Calu3 (cell line): ENCODE data around the gene CXXC1. TPM values are rescaled to one million over a fixed set of nuclear protein-coding genes. Genes with fewer than 3 reads are reported as not detected.
"Not testable (repeated sequence)": the region's sequence is repeated elsewhere in the genome, so short reads cannot be mapped to it uniquely, and the experiment has no call there.

Source experiments
- BruUV-seq: library from RNA; stranded (reverse); fragments of 400-500 nt; replicated peaks from 2 replicates; lab custom pipeline; 2021; lab: Mats Ljungman, UMichigan
- CTCF ChIA-PET: fragments of 300-600 bp; sonication (Branson Sonifier 250); formaldehyde crosslinking; loops from one replicate; lab custom pipeline; 2022; ENCODE audit warnings: antibody characterized with exemption; lab: Charles Lee
- DNase-seq: peaks from one replicate; pipeline ENCODE4 v3.0.0; 2022
- H3K27ac Mint-ChIP-seq: one replicate; pipeline ENCODE4 v1.8.0; 2022; ENCODE audit warnings: mixed read lengths; ENCODE audit not compliant: unreplicated experiment
- H3K27me3 Mint-ChIP-seq: one replicate; pipeline ENCODE4 v1.8.0; 2022; ENCODE audit warnings: mixed read lengths; ENCODE audit not compliant: unreplicated experiment
- H3K36me3 Mint-ChIP-seq: one replicate; pipeline ENCODE4 v1.8.0; 2022; ENCODE audit warnings: mild to moderate bottlenecking, moderate library complexity, mixed read lengths; ENCODE audit not compliant: insufficient read depth, unreplicated experiment
- H3K4me1 Mint-ChIP-seq: one replicate; pipeline ENCODE4 v1.8.0; 2022; ENCODE audit warnings: mild to moderate bottlenecking, low read depth, mixed read lengths; ENCODE audit not compliant: unreplicated experiment
- H3K4me3 Mint-ChIP-seq: one replicate; pipeline ENCODE4 v1.8.0; 2022; ENCODE audit warnings: mild to moderate bottlenecking, low read depth, moderate library complexity, mixed read lengths; ENCODE audit not compliant: unreplicated experiment
- H3K9me3 Mint-ChIP-seq: one replicate; pipeline ENCODE4 v1.8.0; 2022; ENCODE audit warnings: low read depth, mixed read lengths; ENCODE audit not compliant: unreplicated experiment
- CTCF ChIP-seq: fragments of 200-600 bp; IDR thresholded peaks from one replicate; pipeline ENCODE4 v1.8.0; 2022; ENCODE audit warnings: antibody characterized with exemption; ENCODE audit not compliant: unreplicated experiment
- intact Hi-C: fragments of 100-400 bp; cut with micrococcal nuclease; formaldehyde crosslinking; loops from one replicate; pipeline ENCODE4 v1.10.0; 2022; ENCODE audit not compliant: unreplicated experiment
- total RNA-seq: library from RNA; stranded (reverse); gene quantifications from 2 replicates; pipeline ENCODE4 v1.2.3, GENCODE V29; 2022

The CXXC1 gene
- total RNA-seq, 1 experiment from 2014 or later, result 75.1 TPM

GRCh38 chr18:50249576-50249975, 37.9 kb downstream of the CXXC1 start:
- no TSS peak for BruUV-seq
- H3K4me3 Mint-ChIP-seq, result no peak overlapping the region
- DNase-seq, result no peak

GRCh38 chr18:50247561-50247960, 39.9 kb downstream of the CXXC1 start:
- Mint-ChIP-seq H3K27me3 (no peaks in the 10 kb centered on the region), H3K4me3 (no peak overlapping the region), H3K36me3 (no peaks in the 10 kb centered on the region), H3K4me1 (no peaks in the 10 kb centered on the region), H3K9me3 (no peaks in the 10 kb centered on the region), H3K27ac (no peak overlapping the region)
- no peak for DNase-seq
- intact Hi-C loops, result no loop called here
- no peak for TF ChIP-seq CTCF
- CTCF ChIA-PET, result no interaction called here
- BruUV-seq, result no TSS peak

More at GRCh38 chr18:50249576-50249975, 37.9 kb downstream of the CXXC1 start:
- Mint-ChIP-seq H3K27ac (no peak overlapping the region), H3K27me3 (no peaks in the 10 kb centered on the region), H3K36me3 (no peaks in the 10 kb centered on the region), H3K4me1 (no peaks in the 10 kb centered on the region), H3K9me3 (no peaks in the 10 kb centered on the region)
- intact Hi-C loops, result no loop called here
- CTCF ChIA-PET, result no interaction called here
- no peak for TF ChIP-seq CTCF

GRCh38 chr18:50241768-50242167, 45.7 kb downstream of the CXXC1 start:
- not testable (repeated sequence) for BruUV-seq

DNA sequence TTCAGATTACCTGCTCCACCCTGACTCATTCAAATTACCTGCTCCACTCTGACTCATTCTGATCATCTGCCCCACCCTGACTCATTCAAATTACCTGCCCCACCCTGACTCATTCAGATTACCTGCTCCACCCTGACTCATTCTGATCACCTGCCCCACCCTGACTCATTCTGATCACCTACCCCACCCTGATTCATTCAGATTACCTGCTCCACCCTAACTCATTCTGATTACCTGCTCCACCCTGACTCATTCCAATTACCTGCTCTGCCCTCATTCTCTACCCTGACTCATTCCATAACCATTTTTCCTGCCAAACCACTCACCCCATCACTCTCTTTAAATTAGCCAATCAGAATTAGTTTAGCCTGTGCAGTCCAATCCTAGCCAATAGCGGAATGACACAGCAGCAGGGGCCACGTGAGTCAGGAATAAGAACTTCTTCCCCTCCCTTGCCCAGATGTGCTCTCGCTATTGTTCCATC, 47.4 kb downstream of the CXXC1 start:
- peaks cover 15% of the 10 kb centered on the region for H3K9me3 Mint-ChIP-seq
- H3K36me3 Mint-ChIP-seq, result peaks cover 9% of the 10 kb centered on the region
- H3K4me3 Mint-ChIP-seq, result peak overlapping the region; percentile 24
- H3K4me1 Mint-ChIP-seq, result peaks cover 8% of the 10 kb centered on the region
- H3K27ac Mint-ChIP-seq, result peak overlapping the region; percentile 92
- peak; percentile 60 for DNase-seq
- CTCF ChIA-PET, result no interaction called here
- intact Hi-C loops, result no loop called here
- no TSS peak for BruUV-seq
- H3K27me3 Mint-ChIP-seq, result no peaks in the 10 kb centered on the region
- TF ChIP-seq CTCF, result no peak

More at GRCh38 chr18:50241768-50242167, 45.7 kb downstream of the CXXC1 start:
- DNase-seq, H3K27me3 Mint-ChIP-seq, H3K27ac Mint-ChIP-seq, H3K4me3 Mint-ChIP-seq, H3K36me3 Mint-ChIP-seq, CTCF ChIA-PET, H3K4me1 Mint-ChIP-seq, intact Hi-C loops: not testable (repeated sequence)
- peaks cover 10% of the 10 kb centered on the region for H3K9me3 Mint-ChIP-seq

DNA sequence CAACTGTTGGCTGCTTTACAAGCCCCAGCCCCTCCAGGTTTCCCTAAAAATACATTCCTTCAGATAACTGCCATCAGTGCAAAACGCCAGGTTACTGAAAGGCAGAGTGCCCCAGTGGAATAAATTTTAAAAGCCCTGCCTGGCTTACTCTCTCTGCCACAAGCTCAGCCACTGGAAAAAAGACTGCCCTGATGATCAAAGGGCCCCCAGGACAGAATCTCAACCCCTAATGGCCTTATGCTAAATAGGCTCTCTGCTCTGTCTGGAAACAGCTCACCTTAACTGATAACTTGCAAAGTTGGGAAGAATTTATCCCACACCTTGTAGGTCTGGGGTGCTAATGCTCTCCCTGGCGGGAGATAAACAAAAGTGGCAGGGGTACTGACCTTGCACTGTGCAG, 55.1 kb downstream of the CXXC1 start:
- Mint-ChIP-seq H3K4me3 (no peak overlapping the region), H3K27ac (no peak overlapping the region), H3K27me3 (no peaks in the 10 kb centered on the region), H3K9me3 (peaks cover 5% of the 10 kb centered on the region), H3K4me1 (no peaks in the 10 kb centered on the region), H3K36me3 (no peaks in the 10 kb centered on the region)
- DNase-seq, result no peak
- no TSS peak for BruUV-seq
- intact Hi-C loops, result no loop called here
- TF ChIP-seq CTCF, result no peak
- CTCF ChIA-PET, result no interaction called here
